ENCODE measurements around the gene ABCC8. TPM values are rescaled to one million over a fixed set of nuclear protein-coding genes. Genes with fewer than 3 reads are reported as not detected.

ABCC8 gene
- total RNA-seq, 4 donors from 2014 or later, result 0.38 to 2.2 TPM; not detected in 2

- TF ChIP-seq CTCF (IDR thresholded peaks at IDR 0.05), result no peak
- no peak for ATAC-seq (ENCODE audit: low FRiP score)
- no peak for DNase-seq (ENCODE audit: low spot score)
Measured at GRCh38 chr11:17506942-17507341, 30.3 kb upstream of the ABCC8 start.

- no peak for DNase-seq (ENCODE audit: low spot score)
- ATAC-seq (ENCODE audit: low FRiP score), result no peak
- no peak for TF ChIP-seq CTCF (IDR thresholded peaks at IDR 0.05)
Measured at GRCh38 chr11:17506314-17506713, 29.7 kb upstream of the ABCC8 start.

GRCh38 chr11:17505146-17505545, 28.5 kb upstream of the ABCC8 start:
- ATAC-seq (ENCODE audit: low FRiP score) (no peak), DNase-seq (ENCODE audit: low spot score) (no peak)
- no peak for TF ChIP-seq CTCF (IDR thresholded peaks at IDR 0.05)

- TF ChIP-seq CTCF (IDR thresholded peaks at IDR 0.05), result peak in 1 of 3 donors; percentile 6
- DNase-seq (ENCODE audit: low spot score) (peak; percentile 76), ATAC-seq (ENCODE audit: low FRiP score) (peak; percentile 55)
Measured at GRCh38 chr11:17504330-17505107, 27.9 kb upstream of the ABCC8 start.

GRCh38 chr11:17502630-17503029, 26.0 kb upstream of the ABCC8 start:
- DNase-seq (ENCODE audit: low spot score), result no peak
- no peak for TF ChIP-seq CTCF (IDR thresholded peaks at IDR 0.05)
- ATAC-seq (ENCODE audit: low FRiP score), result no peak

- DNase-seq (ENCODE audit: low spot score), result no peak
- TF ChIP-seq CTCF (IDR thresholded peaks at IDR 0.05), result no peak
- no peak for ATAC-seq (ENCODE audit: low FRiP score)
Measured at GRCh38 chr11:17500673-17501072, 24.0 kb upstream of the ABCC8 start.

GRCh38 chr11:17498475-17498874, 21.8 kb upstream of the ABCC8 start:
- no peak for TF ChIP-seq CTCF (IDR thresholded peaks at IDR 0.05)
- no peak for ATAC-seq (ENCODE audit: low FRiP score)
- no peak for DNase-seq (ENCODE audit: low spot score)
